Left lung (tissue), 10 donors: ENCODE measurements around the gene PBLD. TPM values are rescaled to one million over a fixed set of nuclear protein-coding genes. Genes with fewer than 3 reads are reported as not detected.
"Not testable (repeated sequence)": the region's sequence is repeated elsewhere in the genome, so short reads cannot be mapped to it uniquely, and the experiment has no call there.

Experiments
- ATAC-seq: fragments of 200-7000 bp; cut with Tn5 transposase; one replicate; pipeline ENCODE4 v1.9.1; 2020; ENCODE audit warnings: moderate library complexity
- DNase-seq, 4 donors: peaks; one replicate each; pipeline ENCODE4 v3.0.0-alpha.2; 2013 to 2020
- H3K27ac ChIP-seq, 2 donors: fragments of 200-600 bp; sonication (generic) in 1 of 2; one replicate each; pipeline versions ENCODE4 v1.5.0 to v1.8.0; 2020 to 2021
- H3K27me3 ChIP-seq, 2 donors: fragments of 200-600 bp; sonication (generic) in 1 of 2; one replicate each; pipeline versions ENCODE4 v1.5.0 to v1.8.0; 2020 to 2021
- H3K36me3 ChIP-seq, 2 donors: fragments of 200-600 bp; sonication (generic) in 1 of 2; one replicate each; pipeline versions ENCODE4 v1.5.0 to v1.8.0; 2020 to 2021
- H3K4me1 ChIP-seq, 2 donors: fragments of 200-600 bp; one replicate each; pipeline ENCODE4 v1.8.0; 2021
- H3K4me3 ChIP-seq, 2 donors: fragments of 200-600 bp; sonication (generic) in 1 of 2; one replicate each; pipeline versions ENCODE4 v1.5.0 to v1.8.0; 2020 to 2021; ENCODE audit warnings: mild to moderate bottlenecking in 1 of 2
- H3K9me3 ChIP-seq, 2 donors: fragments of 200-600 bp; sonication (generic) in 1 of 2; one replicate each; pipeline versions ENCODE4 v1.5.0 to v1.8.0; 2020 to 2021
- intact Hi-C, 2 donors: fragments of 100-400 bp; cut with DNase I; formaldehyde crosslinking; loops; one replicate each; pipeline versions ENCODE4 v1.11.2 to v1.14.2; 2022
- polyA plus RNA-seq, 6 donors: library from polyadenylated mRNA; unstranded; fragments of 120-200 nt; gene quantifications; one replicate each; pipeline ENCODE4 v1.2.1, GENCODE V29; 2013; ENCODE audit not compliant: insufficient read length in 6 of 6
- total RNA-seq, 2 donors: library from RNA; stranded (reverse); fragmentation: NEBNext Ultra II Directional; extraction: Animal tissue kit (Norgen Biotek cat#: 25700); gene quantifications; one replicate each; pipeline ENCODE4 v1.2.1, GENCODE V29; 2021
- TF ChIP-seq, protein P1 (sequence below), 2 donors: fragments of 200-600 bp; sonication (generic) in 1 of 2; IDR thresholded peaks; one replicate each; pipeline versions ENCODE4 v1.5.0 to v1.8.0; 2021; ENCODE audit warnings: antibody characterized with exemption in 2 of 2
- donor health status: DM: no; HTN: yes; CAD: no.
- donor health status: DM: no; HTN: no; CAD: no.

The PBLD gene
- total and polyA plus RNA-seq, 8 donors = 2.1 to 17.3 (median 13.4) TPM

DNA sequence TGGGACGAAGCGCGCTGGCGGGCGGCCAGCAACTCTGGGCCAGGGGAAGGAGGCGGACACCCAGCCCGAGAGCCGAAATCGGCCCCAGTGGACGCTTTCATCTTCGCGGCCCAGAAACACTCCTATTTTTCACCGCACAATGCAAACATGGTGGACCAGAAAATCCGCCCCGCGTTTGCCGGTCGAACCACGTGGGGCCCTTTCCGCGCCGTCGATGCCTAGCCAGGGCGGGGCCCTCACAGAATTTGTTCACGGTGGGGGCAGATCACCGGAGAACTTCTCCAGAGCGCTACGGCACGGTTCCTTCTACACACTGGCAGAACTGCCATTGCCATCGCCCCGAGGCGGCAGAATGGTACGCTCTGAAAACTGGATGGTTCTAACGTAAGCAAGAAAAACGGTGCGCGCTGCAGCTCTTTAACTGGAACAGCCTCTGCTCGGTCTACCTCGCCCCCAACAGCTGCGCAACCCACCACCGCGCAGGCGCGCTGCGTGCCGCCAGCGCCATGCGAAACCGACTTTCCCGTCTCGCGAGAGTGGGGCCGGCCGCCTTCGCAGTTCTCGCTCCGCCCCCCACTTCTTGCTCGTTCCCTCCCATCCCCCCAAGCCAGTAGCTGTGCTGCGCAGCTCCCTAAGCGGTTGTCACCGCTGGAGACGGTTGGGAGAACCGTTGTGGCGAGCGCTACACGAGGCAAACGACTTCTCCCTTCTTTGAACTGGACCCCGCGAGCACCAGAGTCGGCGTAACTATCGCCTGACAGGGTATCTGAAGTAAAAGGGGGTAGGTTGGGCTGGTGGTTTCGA, 1.1 kb downstream of the PBLD start, which contains the start of gene HNRNPH3:
Gene HNRNPH3 (plus strand): TSS at position 610 of the 804 bp plus-strand sequence. CDS start 5,158 bp downstream, outside the sequence.
- no peaks in the 10 kb centered on the region for H3K27me3 ChIP-seq
- no peaks in the 10 kb centered on the region for H3K9me3 ChIP-seq
- H3K4me3 ChIP-seq = peak within 1 kb of the TSS; percentile 78 to 82
- H3K4me1 ChIP-seq = peaks cover 19 to 68% of the 10 kb centered on the region in 2 donors
- TF ChIP-seq, protein P1, sequence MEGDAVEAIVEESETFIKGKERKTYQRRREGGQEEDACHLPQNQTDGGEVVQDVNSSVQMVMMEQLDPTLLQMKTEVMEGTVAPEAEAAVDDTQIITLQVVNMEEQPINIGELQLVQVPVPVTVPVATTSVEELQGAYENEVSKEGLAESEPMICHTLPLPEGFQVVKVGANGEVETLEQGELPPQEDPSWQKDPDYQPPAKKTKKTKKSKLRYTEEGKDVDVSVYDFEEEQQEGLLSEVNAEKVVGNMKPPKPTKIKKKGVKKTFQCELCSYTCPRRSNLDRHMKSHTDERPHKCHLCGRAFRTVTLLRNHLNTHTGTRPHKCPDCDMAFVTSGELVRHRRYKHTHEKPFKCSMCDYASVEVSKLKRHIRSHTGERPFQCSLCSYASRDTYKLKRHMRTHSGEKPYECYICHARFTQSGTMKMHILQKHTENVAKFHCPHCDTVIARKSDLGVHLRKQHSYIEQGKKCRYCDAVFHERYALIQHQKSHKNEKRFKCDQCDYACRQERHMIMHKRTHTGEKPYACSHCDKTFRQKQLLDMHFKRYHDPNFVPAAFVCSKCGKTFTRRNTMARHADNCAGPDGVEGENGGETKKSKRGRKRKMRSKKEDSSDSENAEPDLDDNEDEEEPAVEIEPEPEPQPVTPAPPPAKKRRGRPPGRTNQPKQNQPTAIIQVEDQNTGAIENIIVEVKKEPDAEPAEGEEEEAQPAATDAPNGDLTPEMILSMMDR (IDR thresholded peaks at IDR 0.05) = no peak
- intact Hi-C loops = no loop called here
- peak; percentile 98 to 100 (median 98) for DNase-seq
- H3K36me3 ChIP-seq = no peaks in the 10 kb centered on the region
- peak; percentile 90 for ATAC-seq
- peak within 1 kb of the TSS; percentile 97 to 99 for H3K27ac ChIP-seq

DNA sequence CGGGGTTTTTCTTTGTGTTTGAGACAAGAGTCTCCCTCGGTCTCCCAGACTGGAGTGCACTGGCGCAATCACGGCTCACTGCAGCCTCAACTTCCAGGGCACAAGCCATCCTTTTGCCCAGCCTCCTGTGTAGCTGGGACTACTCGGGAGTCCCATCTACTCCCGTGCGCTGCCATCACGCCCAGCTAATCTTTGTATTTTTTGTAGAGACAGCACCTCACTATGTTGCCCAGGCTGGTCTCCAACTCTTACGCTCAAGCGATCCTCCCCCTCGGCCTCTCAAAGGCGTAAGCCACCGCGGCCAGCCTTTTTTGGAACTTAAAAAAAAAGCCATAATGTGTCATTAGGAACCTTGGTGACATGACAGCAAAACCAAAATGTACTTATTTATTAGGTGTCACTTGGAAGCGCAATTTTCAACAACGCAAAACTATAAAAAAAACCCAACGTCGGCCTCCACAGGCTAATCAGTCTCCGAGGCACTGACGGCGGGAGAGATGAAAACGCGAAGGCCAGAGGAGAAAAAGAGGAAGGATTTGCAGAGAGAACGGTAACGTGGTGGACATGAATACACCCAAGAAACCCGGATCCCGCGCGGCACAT, 1.8 kb downstream of the PBLD start:
- Histone ChIP-seq H3K4me3 (peak overlapping the region; percentile 78 to 82), H3K27me3 (no peaks in the 10 kb centered on the region), H3K9me3 (no peaks in the 10 kb centered on the region), H3K36me3 (no peaks in the 10 kb centered on the region), H3K27ac (peak overlapping the region; percentile 97 to 99), H3K4me1 (peaks cover 12 to 61% of the 10 kb centered on the region in 2 donors)
- DNase-seq (peak in 3 of 4 donors; percentile 38 to 66 (median 58)), ATAC-seq (no peak)
- intact Hi-C loops = no loop called here
- TF ChIP-seq, protein P1 (IDR thresholded peaks at IDR 0.05) = no peak

DNA sequence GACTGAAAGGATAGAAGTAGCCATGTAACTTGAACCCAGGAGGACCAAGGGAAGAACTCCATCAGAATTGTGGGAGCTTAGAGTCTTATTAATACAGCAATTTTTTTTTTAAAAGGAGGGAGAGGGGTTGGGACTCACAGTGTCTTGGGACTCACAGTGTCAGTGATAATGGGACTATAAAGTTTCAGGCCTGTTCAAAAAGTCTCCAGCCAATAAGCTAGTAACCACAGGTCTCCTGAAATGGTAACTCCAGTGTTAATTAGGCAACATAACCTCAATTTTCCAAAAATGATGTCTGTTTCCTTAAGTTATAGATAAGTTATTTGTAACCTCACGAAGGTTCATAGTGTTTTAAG, 3.2 kb downstream of the PBLD start:
- ATAC-seq = no peak
- no peaks in the 10 kb centered on the region for H3K27me3 ChIP-seq
- H3K4me1 ChIP-seq = peaks cover 8 to 46% of the 10 kb centered on the region in 2 donors
- H3K9me3 ChIP-seq = no peaks in the 10 kb centered on the region
- intact Hi-C loops = no loop called here
- no peak overlapping the region for H3K4me3 ChIP-seq
- H3K36me3 ChIP-seq = no peaks in the 10 kb centered on the region
- H3K27ac ChIP-seq = peak overlapping the region; percentile 85 to 90
- TF ChIP-seq, protein P1 (IDR thresholded peaks at IDR 0.05) = no peak
- no peak for DNase-seq

DNA sequence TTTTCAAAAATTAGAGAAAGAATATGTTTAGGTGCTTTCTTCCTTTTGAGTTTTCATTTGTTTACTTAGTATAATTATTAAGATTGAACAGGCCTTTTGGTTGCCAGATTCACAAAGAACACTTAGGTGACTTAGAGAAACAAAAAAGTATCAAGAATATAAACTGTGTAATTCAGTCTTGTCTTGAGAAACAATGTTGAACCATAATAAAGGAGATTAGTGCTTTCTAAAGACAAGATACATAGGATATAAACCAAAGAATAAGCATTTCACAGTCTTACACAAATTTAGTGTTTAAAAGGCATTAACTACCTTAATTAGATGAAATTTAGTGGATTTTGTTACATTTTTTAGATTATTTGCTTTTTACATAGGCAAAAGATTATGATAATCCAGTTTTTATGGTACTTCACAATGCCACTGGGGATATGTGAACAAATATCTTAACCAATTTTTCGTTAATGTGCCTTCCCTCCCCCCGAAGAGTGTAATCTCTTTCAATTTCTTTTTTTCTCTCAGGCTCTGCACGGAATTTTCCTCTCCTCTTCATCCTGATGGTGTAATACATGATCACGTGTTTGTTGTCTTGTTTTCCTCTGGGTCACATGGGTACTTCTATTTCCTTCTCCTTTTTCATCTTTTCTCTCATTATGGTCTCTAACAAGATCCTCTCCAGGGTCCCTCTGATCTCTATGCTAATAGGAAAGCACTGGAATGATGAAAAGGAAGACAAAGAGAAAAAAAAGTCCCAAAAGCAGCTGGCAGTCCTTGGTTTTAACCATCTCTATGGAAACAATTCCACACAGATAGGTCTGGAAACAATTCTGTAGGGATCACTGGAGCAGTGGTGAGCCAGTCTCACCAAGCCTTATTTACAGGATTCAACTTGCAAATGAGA, 4.6 kb downstream of the PBLD start:
- TF ChIP-seq, protein P1 (IDR thresholded peaks at IDR 0.05) = no peak
- no peaks in the 10 kb centered on the region for H3K9me3 ChIP-seq
- ATAC-seq (no peak), DNase-seq (peak in 2 of 4 donors; percentile 71 to 80)
- H3K4me1 ChIP-seq = peaks cover 8 to 34% of the 10 kb centered on the region in 2 donors
- H3K4me3 ChIP-seq = peak overlapping the region in 1 of 2 donors; percentile 3
- intact Hi-C loops = no loop called here
- peak overlapping the region; percentile 85 to 90 for H3K27ac ChIP-seq
- H3K27me3 ChIP-seq = no peaks in the 10 kb centered on the region
- no peaks in the 10 kb centered on the region for H3K36me3 ChIP-seq

DNA sequence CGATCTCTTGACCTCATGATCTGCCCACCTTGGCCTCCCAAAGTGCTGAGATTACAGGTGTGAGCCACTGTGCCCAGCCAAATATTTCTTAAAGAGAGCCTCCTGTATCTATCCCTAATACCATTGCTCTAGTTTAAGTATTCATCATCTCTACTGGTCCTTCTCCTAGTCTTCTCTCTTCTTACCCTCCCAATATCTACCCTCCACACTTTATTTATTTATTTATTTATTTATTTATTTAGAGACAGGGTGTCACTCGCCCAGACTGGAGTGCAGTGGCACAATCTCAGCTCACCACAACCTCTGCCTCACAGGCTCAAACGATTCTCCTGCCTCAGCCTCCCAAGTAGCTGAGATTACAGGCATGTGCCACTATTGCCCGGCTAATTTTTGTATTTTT, 8.3 kb downstream of the PBLD start:
- H3K36me3 ChIP-seq, intact Hi-C loops, H3K27me3 ChIP-seq, ATAC-seq, H3K27ac ChIP-seq, DNase-seq, H3K4me3 ChIP-seq, H3K9me3 ChIP-seq: not testable (repeated sequence)
- H3K4me1 ChIP-seq = peaks cover 8 to 17% of the 10 kb centered on the region in 2 donors
